Measurements from ENCODE around the gene WFIKKN1.

WFIKKN1 gene

GRCh38 chr16:645852-646678 lies 15.3 kb downstream of the WFIKKN1 start:
- CTCF ChIA-PET, result no interaction called here
- DNase-seq (ENCODE audit: low spot score), result no peak
- TF ChIP-seq, protein P1, sequence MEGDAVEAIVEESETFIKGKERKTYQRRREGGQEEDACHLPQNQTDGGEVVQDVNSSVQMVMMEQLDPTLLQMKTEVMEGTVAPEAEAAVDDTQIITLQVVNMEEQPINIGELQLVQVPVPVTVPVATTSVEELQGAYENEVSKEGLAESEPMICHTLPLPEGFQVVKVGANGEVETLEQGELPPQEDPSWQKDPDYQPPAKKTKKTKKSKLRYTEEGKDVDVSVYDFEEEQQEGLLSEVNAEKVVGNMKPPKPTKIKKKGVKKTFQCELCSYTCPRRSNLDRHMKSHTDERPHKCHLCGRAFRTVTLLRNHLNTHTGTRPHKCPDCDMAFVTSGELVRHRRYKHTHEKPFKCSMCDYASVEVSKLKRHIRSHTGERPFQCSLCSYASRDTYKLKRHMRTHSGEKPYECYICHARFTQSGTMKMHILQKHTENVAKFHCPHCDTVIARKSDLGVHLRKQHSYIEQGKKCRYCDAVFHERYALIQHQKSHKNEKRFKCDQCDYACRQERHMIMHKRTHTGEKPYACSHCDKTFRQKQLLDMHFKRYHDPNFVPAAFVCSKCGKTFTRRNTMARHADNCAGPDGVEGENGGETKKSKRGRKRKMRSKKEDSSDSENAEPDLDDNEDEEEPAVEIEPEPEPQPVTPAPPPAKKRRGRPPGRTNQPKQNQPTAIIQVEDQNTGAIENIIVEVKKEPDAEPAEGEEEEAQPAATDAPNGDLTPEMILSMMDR (conservative IDR thresholded peaks at IDR 0.05; ENCODE audit: low read depth), result no peak
- peak overlapping the region; percentile 89 for H3K27ac ChIP-seq
- POLR2A ChIA-PET (ENCODE audit: low non-redundant PET), result no interaction called here

DNA sequence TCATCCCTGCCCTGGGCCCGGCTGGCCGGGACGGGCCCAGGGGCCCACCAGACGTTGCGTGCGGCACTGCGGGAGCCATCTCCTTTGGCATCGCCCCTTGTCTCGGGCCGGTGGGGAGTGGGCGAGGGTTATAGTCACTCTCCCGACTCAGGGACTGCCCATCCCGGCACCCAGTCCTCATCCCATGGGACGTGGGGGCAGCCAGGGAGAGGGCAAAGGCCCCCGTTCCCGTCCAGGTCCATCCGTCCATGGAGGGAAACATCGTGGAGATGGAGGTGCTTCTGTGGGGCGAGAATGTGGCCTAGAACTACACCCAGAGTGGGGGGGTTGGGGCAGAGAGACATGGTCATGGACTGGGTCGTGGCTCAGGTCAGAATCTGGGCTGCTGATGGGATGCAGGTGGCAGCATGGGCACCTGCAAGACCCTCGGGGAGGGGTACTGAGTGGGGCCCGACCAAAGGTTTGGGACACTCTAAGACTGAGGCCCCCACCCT lies 15.9 kb downstream of the WFIKKN1 start:
- peak overlapping the region; percentile 89 for H3K27ac ChIP-seq
- DNase-seq (ENCODE audit: low spot score), result no peak
- ChIA-PET POLR2A (ENCODE audit: low non-redundant PET) (no interaction called here), CTCF (interaction anchor here (1.8 kb wide), 1 partner anchor 10 kb away, joined by 10 read pairs; no protein-coding TSS in a partner anchor)
- TF ChIP-seq, protein P1 (conservative IDR thresholded peaks at IDR 0.05; ENCODE audit: low read depth), result no peak

GRCh38 chr16:647173-647902 lies 16.6 kb downstream of the WFIKKN1 start:
- CTCF ChIA-PET, result interaction anchor here (0.6 to 1.8 kb wide), 10 partner anchors 10 to 148 kb away, joined by 3 to 10 read pairs (median 4); partner anchors contain the start of gene WDR24
- no peak for DNase-seq (ENCODE audit: low spot score)
- TF ChIP-seq, protein P1 (conservative IDR thresholded peaks at IDR 0.05; ENCODE audit: low read depth), result no peak
- H3K27ac ChIP-seq, result peak overlapping the region; percentile 89
- POLR2A ChIA-PET (ENCODE audit: low non-redundant PET), result no interaction called here

GRCh38 chr16:648071-648780 lies 17.4 kb downstream of the WFIKKN1 start:
- ChIA-PET CTCF (interaction anchor here (0.6 to 1.8 kb wide), 15 partner anchors 9 to 148 kb away, joined by 3 to 10 read pairs (median 4); partner anchors contain the start of gene WDR24), POLR2A (ENCODE audit: low non-redundant PET) (no interaction called here)
- peak overlapping the region; percentile 89 for H3K27ac ChIP-seq
- TF ChIP-seq, protein P1 (conservative IDR thresholded peaks at IDR 0.05; ENCODE audit: low read depth), result peak; percentile 79
- peak; percentile 41 for DNase-seq (ENCODE audit: low spot score)

- H3K27ac ChIP-seq, result peak within 1 kb of the TSS; percentile 89
- TF ChIP-seq, protein P1 (conservative IDR thresholded peaks at IDR 0.05; ENCODE audit: low read depth), result no peak
- CTCF ChIA-PET, result interaction anchor here (0.5 to 1.8 kb wide), 13 partner anchors 8 to 125 kb away, joined by 3 to 10 read pairs (median 5); no protein-coding TSS in a partner anchor
- peak; percentile 91 for DNase-seq (ENCODE audit: low spot score)
- POLR2A ChIA-PET (ENCODE audit: low non-redundant PET), result interaction anchor here (0.8 to 1.2 kb wide), 2 partner anchors 13 to 122 kb away, joined by 3 to 4 read pairs; partner anchors contain the start of gene METTL26
Observed at GRCh38 chr16:648781-649589, 18.2 kb downstream of the WFIKKN1 start, which contains the start of gene WDR90. WDR90 (plus strand) TSS chr16:649365; CDS start chr16:649417, 52 bp downstream.

Measured in RWPE1 (cell line).